ENCODE data around the gene RUNX3.

The RUNX3 gene

DNA sequence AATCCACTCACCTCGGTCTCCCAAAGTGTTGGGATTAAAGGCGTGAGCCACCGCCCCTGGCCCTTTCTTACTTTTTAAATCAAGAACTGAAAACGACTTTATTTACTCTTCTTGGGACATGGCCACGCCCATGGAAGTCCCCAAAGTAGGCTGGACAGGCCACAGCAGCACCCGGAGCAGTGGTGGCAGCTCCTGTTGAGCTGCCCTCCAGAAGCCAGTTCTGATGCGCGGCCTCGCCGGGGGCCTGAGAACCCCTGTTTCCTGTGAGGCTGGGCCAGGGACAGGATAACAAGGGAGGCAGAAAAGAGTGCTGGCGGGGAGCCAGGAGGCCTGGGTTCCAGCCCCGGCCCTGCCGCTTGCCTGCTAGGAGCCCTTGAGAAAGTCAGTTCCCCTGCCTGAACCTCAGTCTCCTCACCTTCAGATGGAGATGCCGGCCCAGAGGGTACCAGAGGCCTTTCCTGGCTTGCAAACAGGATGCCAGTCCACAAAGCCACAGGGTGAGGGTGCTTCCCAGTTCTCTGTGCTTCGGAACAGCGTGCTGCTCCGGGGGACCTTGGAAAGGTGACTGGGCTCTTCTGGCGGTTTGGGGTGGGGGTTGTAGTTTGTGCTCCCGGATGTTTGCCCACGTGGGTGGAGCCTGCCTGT is 59.4 kb downstream of the RUNX3 start:
- Histone ChIP-seq H3K36me3 (ENCODE audit: control insufficient read depth, insufficient read depth, low read length) (no peaks in the 10 kb centered on the region), H3K4me3 (ENCODE audit: low read length) (no peak overlapping the region), H3K27me3 (ENCODE audit: control insufficient read depth, insufficient read depth, low read length) (no peaks in the 10 kb centered on the region), H3K27ac (ENCODE audit: low read length) (no peak overlapping the region), H3K9me3 (ENCODE audit: control insufficient read depth, insufficient read depth, low read length) (no peaks in the 10 kb centered on the region), H3K4me1 (ENCODE audit: control insufficient read depth, insufficient read depth, low read length) (no peaks in the 10 kb centered on the region)
- no CpG with 5 or more reads among the region's 20 CpGs for WGBS (ENCODE audit: insufficient coverage, insufficient read length)
- DNase-seq (ENCODE audit: low read depth, low spot score): no peak

DNA sequence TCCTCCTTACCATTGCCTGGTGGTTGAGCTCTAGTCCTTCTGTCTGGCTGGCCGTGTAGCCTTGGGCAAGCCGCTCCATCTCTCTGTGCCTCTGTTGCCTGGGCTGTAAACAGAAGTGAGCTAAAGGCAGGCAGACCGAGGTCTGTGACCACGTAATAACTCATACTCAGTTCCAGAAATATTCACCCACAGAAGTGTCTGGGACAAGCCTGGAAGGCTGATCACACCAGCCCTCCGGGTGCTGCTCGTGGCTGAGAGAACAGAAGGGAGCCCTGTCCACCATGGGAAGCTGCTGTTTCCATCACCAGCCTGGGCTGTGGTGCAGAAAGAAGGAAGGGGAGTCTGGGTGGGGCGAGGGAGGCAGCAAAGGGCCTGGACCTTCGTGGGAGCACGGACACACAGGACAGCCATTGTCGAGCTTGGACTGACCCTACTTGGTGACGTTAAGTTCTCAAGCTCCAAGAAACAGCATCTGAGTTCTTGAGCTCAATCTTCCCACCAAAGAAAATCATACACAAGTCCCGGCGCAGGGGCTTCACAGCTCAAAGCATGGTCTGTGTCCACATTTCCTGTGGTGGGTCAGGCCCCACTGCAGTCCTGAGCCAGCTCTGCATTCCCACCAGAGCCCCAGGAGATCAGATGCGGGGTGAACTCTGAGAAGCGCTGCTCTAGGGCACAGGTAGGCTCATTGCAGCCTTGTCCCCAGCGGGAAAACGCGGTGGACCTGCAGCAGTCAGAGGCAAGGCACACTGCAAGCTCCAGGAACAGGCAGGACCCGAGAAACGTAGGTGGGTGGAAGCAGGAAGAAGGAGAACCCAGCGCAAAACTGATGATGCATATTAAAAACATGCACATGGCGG is 61.8 kb downstream of the RUNX3 start:
- Histone ChIP-seq H3K4me1 (ENCODE audit: control insufficient read depth, insufficient read depth, low read length) (0 out of 2 replicates have a peak, but pooled peaks cover 2% of the 10 kb centered on the region), H3K4me3 (ENCODE audit: low read length) (no peak overlapping the region), H3K36me3 (ENCODE audit: control insufficient read depth, insufficient read depth, low read length) (no peaks in the 10 kb centered on the region), H3K9me3 (ENCODE audit: control insufficient read depth, insufficient read depth, low read length) (no peaks in the 10 kb centered on the region), H3K27ac (ENCODE audit: low read length) (no peak overlapping the region), H3K27me3 (ENCODE audit: control insufficient read depth, insufficient read depth, low read length) (no peaks in the 10 kb centered on the region)
- no CpG with 5 or more reads among the region's 22 CpGs for WGBS (ENCODE audit: insufficient coverage, insufficient read length)
- no peak for DNase-seq (ENCODE audit: low read depth, low spot score)

DNA sequence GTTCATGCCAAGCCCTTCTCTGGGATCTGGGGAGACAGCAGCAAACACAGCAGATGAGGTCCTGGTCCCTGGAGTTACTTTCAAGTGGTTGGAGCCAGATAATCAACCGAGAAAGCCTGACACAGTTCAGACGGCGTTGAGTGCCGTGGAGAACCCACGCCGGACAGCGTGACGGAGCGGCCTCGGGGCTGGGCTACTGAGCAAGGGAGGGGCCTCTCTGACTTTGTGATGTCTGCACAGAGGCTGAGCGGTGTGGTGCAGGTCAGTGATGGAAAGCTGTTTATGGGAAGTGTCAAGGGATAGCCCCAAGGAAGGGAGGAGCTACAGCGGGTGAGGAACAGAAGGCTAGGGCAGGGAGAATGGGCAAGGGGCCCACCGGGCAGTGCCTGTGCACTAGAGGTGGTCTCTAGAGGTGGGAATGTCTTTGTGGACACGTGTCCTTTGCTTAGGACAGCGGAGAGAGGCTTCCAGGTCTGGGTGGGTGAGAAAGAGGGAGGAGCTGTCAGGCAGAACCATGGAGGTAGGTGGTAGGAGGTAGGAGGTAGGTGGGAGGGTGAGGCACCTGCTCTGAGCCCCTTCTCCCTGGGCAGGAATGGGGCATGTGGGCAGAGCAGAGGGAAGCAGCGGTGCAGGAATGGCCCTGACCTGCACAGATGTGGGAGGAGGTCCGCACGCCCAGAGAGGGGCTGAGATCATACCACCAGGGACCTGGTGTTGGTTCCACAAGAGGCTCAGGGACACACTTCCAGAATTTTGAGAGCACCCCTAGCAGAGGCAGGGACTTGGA is 62.8 kb downstream of the RUNX3 start:
- no peaks in the 10 kb centered on the region for H3K9me3 ChIP-seq (ENCODE audit: control insufficient read depth, insufficient read depth, low read length)
- no CpG with 5 or more reads among the region's 18 CpGs for WGBS (ENCODE audit: insufficient coverage, insufficient read length)
- no peak overlapping the region for H3K4me3 ChIP-seq (ENCODE audit: low read length)
- H3K4me1 ChIP-seq (ENCODE audit: control insufficient read depth, insufficient read depth, low read length): 0 out of 2 replicates have a peak, but pooled peaks cover 2% of the 10 kb centered on the region
- DNase-seq (ENCODE audit: low read depth, low spot score): no peak
- no peaks in the 10 kb centered on the region for H3K27me3 ChIP-seq (ENCODE audit: control insufficient read depth, insufficient read depth, low read length)
- H3K27ac ChIP-seq (ENCODE audit: low read length): no peak overlapping the region
- no peaks in the 10 kb centered on the region for H3K36me3 ChIP-seq (ENCODE audit: control insufficient read depth, insufficient read depth, low read length)

- H3K9me3 ChIP-seq (ENCODE audit: control insufficient read depth, insufficient read depth, low read length): no peaks in the 10 kb centered on the region
- H3K36me3 ChIP-seq (ENCODE audit: control insufficient read depth, insufficient read depth, low read length): no peaks in the 10 kb centered on the region
- peaks cover 2% of the 10 kb centered on the region; the same call in 1 of the 2 replicates for H3K4me1 ChIP-seq (ENCODE audit: control insufficient read depth, insufficient read depth, low read length)
- no peak overlapping the region for H3K27ac ChIP-seq (ENCODE audit: low read length)
- no peak overlapping the region for H3K4me3 ChIP-seq (ENCODE audit: low read length)
- DNase-seq (ENCODE audit: low read depth, low spot score): no peak
- WGBS (ENCODE audit: insufficient coverage, insufficient read length): no CpG with 5 or more reads among the region's 17 CpGs
- H3K27me3 ChIP-seq (ENCODE audit: control insufficient read depth, insufficient read depth, low read length): no peaks in the 10 kb centered on the region
Measured at GRCh38 chr1:24866211-24867083, 63.6 kb downstream of the RUNX3 start.

GRCh38 chr1:24865587-24865986 is 64.5 kb downstream of the RUNX3 start:
- no peak for DNase-seq (ENCODE audit: low read depth, low spot score)
- H3K27ac ChIP-seq (ENCODE audit: low read length): no peak overlapping the region
- no peaks in the 10 kb centered on the region for H3K9me3 ChIP-seq (ENCODE audit: control insufficient read depth, insufficient read depth, low read length)
- H3K4me3 ChIP-seq (ENCODE audit: low read length): no peak overlapping the region
- no peaks in the 10 kb centered on the region for H3K27me3 ChIP-seq (ENCODE audit: control insufficient read depth, insufficient read depth, low read length)
- WGBS (ENCODE audit: insufficient coverage, insufficient read length): no CpG with 5 or more reads among the region's 3 CpGs
- no peaks in the 10 kb centered on the region for H3K36me3 ChIP-seq (ENCODE audit: control insufficient read depth, insufficient read depth, low read length)
- peaks cover 2% of the 10 kb centered on the region; the same call in 1 of the 2 replicates for H3K4me1 ChIP-seq (ENCODE audit: control insufficient read depth, insufficient read depth, low read length)

- Histone ChIP-seq H3K27ac (ENCODE audit: low read length) (no peak overlapping the region), H3K4me1 (ENCODE audit: control insufficient read depth, insufficient read depth, low read length) (peaks cover 2% of the 10 kb centered on the region; the same call in 1 of the 2 replicates), H3K9me3 (ENCODE audit: control insufficient read depth, insufficient read depth, low read length) (no peaks in the 10 kb centered on the region), H3K27me3 (ENCODE audit: control insufficient read depth, insufficient read depth, low read length) (no peaks in the 10 kb centered on the region), H3K4me3 (ENCODE audit: low read length) (no peak overlapping the region), H3K36me3 (ENCODE audit: control insufficient read depth, insufficient read depth, low read length) (no peaks in the 10 kb centered on the region)
- DNase-seq (ENCODE audit: low read depth, low spot score): no peak
- WGBS (ENCODE audit: insufficient coverage, insufficient read length): no CpG with 5 or more reads among the region's 7 CpGs
Measured at GRCh38 chr1:24865168-24865567, 64.9 kb downstream of the RUNX3 start.

- H3K27me3 ChIP-seq (ENCODE audit: control insufficient read depth, insufficient read depth, low read length): no peaks in the 10 kb centered on the region
- peaks cover 2% of the 10 kb centered on the region; the same call in 1 of the 2 replicates for H3K4me1 ChIP-seq (ENCODE audit: control insufficient read depth, insufficient read depth, low read length)
- DNase-seq (ENCODE audit: low read depth, low spot score): no peak
- no CpG with 5 or more reads among the region's 8 CpGs for WGBS (ENCODE audit: insufficient coverage, insufficient read length)
- H3K4me3 ChIP-seq (ENCODE audit: low read length): no peak overlapping the region
- no peaks in the 10 kb centered on the region for H3K36me3 ChIP-seq (ENCODE audit: control insufficient read depth, insufficient read depth, low read length)
- no peaks in the 10 kb centered on the region for H3K9me3 ChIP-seq (ENCODE audit: control insufficient read depth, insufficient read depth, low read length)
- no peak overlapping the region for H3K27ac ChIP-seq (ENCODE audit: low read length)
Measured at GRCh38 chr1:24864370-24864777, 65.7 kb downstream of the RUNX3 start.

DNA sequence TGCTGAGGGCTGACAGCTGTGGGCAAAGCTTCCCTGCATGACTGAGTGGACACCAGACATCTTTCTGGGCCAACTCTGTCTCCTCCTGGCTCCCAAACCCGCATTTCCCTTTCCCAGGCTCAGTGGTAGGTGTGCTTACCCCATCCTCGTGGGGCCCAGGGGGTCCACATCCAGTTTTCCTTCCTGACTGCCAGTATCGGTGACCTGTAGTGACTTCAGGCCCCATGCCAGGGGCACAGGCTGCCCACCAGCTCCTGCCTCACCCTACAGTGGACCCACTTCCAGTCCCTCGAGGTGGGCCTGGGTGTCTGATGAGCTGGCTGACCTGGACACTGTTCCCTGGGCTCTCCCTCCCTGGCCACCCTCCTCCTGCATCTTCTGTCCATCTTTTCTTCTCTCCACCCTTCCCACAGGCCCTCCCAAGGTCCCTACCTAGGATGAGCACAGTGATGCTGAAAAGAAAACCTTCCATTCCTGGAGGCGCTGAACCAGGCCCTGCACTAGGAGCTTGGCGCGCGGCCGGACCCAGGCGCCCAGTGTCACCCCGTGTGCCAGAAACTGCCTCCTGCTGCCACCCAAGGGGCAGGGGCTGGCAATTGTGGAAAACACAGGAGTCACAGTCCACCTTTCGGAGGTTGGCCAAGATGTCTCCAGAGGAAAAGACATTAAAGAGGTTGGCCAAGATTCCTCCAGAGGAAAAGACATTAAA is 67.1 kb downstream of the RUNX3 start:
- Histone ChIP-seq H3K27ac (ENCODE audit: low read length) (no peak overlapping the region), H3K27me3 (ENCODE audit: control insufficient read depth, insufficient read depth, low read length) (no peaks in the 10 kb centered on the region), H3K4me3 (ENCODE audit: low read length) (no peak overlapping the region), H3K4me1 (ENCODE audit: control insufficient read depth, insufficient read depth, low read length) (peaks cover 2% of the 10 kb centered on the region; the same call in 1 of the 2 replicates), H3K36me3 (ENCODE audit: control insufficient read depth, insufficient read depth, low read length) (no peaks in the 10 kb centered on the region), H3K9me3 (ENCODE audit: control insufficient read depth, insufficient read depth, low read length) (no peaks in the 10 kb centered on the region)
- WGBS (ENCODE audit: insufficient coverage, insufficient read length): no CpG with 5 or more reads among the region's 12 CpGs
- DNase-seq (ENCODE audit: low read depth, low spot score): no peak

- no peaks in the 10 kb centered on the region for H3K36me3 ChIP-seq (ENCODE audit: control insufficient read depth, insufficient read depth, low read length)
- no peak for DNase-seq (ENCODE audit: low read depth, low spot score)
- no peak overlapping the region for H3K4me3 ChIP-seq (ENCODE audit: low read length)
- H3K27me3 ChIP-seq (ENCODE audit: control insufficient read depth, insufficient read depth, low read length): no peaks in the 10 kb centered on the region
- peaks cover 2% of the 10 kb centered on the region; the same call in 1 of the 2 replicates for H3K4me1 ChIP-seq (ENCODE audit: control insufficient read depth, insufficient read depth, low read length)
- H3K9me3 ChIP-seq (ENCODE audit: control insufficient read depth, insufficient read depth, low read length): no peaks in the 10 kb centered on the region
- no peak overlapping the region for H3K27ac ChIP-seq (ENCODE audit: low read length)
- no CpG with 5 or more reads among the region's 28 CpGs for WGBS (ENCODE audit: insufficient coverage, insufficient read length)
Measured at GRCh38 chr1:24861821-24862727, 68.0 kb downstream of the RUNX3 start.

All from iPS DF 6.9 (cell line).